PC-3 (cell line): ENCODE measurements around the gene NUDT22.

ENCODE experiments used
- CTCF ChIP-seq: fragments of 300-600 bp; sonication (generic); conservative IDR thresholded peaks from 2 replicates; pipeline ENCODE4 v1.5.1; 2017; ENCODE audit warnings: antibody characterized with exemption, low read depth, mild to moderate bottlenecking, low read length
- EZH2phosphoT487 ChIP-seq: fragments of 300-600 bp; sonication (generic); IDR thresholded peaks from 2 replicates; pipeline ENCODE4 v1.6.1; 2018; ENCODE audit warnings: mild to moderate bottlenecking, antibody characterized with exemption, low read length, borderline replicate concordance

- no peak for TF ChIP-seq CTCF
- TF ChIP-seq EZH2phosphoT487, result no peak
Measured at GRCh38 chr11:64204080-64204440, 22.0 kb upstream of the NUDT22 start.
